ENCODE data around the gene PDZRN4.
"Not testable (repeated sequence)": the region's sequence is repeated elsewhere in the genome, so short reads cannot be mapped to it uniquely, and the experiment has no call there.

The PDZRN4 gene

DNA sequence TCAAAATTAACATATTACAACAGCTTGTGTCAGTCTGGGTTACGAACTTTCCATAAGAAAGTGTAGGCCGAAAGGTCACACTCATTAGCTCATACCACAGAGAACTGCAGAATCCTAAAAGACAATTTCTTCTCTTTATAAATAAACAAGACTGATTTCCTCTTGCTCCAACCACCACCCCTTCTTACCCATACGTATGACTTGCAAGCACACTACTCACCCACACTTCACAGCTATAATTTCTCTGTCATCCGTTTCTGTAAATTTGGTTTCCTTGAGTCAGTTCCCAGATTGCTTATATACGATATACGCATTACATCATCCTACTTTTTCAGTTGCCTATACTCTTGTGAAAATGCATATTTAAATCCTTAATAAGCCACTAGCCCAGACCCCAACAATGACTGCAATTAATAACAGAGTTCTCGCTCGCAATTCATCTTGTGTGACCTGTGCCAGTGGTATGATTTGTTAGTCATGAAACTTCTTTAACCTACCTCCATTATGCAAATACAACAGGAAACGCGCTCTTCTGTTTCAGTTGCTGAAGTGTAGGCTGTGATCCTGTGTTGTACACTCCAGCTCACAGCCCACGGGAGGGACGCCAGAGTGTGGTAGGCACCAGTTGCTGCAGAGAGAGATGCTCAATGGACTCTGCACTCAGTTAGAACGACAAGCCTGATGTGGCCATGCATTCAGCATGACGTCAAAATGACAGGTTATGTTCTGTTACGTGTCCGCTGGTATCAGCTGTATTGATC is 417.6 kb downstream of the PDZRN4 start:
- Histone ChIP-seq H3K4me2 (ENCODE audit: low read length) (peak overlapping the region; percentile 31), H2AFZ (ENCODE audit: low read depth, low read length) (no peak overlapping the region), H3K27ac (ENCODE audit: low read length) (no peak overlapping the region), H3K4me1 (ENCODE audit: low read length) (peaks cover 5% of the 10 kb centered on the region), H3K79me2 (ENCODE audit: low read length) (no peaks in the 10 kb centered on the region), H4K20me1 (ENCODE audit: insufficient read depth, low read length) (no peaks in the 10 kb centered on the region), H3K4me3 (ENCODE audit: low read length) (no peak overlapping the region), H3K9me3 (ENCODE audit: insufficient read depth, low read length) (0 out of 2 replicates have a peak, but pooled peaks cover 1% of the 10 kb centered on the region), H3K27me3 (ENCODE audit: low read depth, low read length) (no peaks in the 10 kb centered on the region), H3K36me3 (replicated peaks; ENCODE audit: low read depth, low read length) (no peaks in the 10 kb centered on the region), H3K9ac (ENCODE audit: low read length) (no peak overlapping the region)
- TF ChIP-seq EZH2phosphoT487 (IDR thresholded peaks at IDR 0.05; ENCODE audit: low read depth) (no peak), CTCF (IDR thresholded peaks at IDR 0.05; ENCODE audit: low read depth, low read length) (no peak)

DNA sequence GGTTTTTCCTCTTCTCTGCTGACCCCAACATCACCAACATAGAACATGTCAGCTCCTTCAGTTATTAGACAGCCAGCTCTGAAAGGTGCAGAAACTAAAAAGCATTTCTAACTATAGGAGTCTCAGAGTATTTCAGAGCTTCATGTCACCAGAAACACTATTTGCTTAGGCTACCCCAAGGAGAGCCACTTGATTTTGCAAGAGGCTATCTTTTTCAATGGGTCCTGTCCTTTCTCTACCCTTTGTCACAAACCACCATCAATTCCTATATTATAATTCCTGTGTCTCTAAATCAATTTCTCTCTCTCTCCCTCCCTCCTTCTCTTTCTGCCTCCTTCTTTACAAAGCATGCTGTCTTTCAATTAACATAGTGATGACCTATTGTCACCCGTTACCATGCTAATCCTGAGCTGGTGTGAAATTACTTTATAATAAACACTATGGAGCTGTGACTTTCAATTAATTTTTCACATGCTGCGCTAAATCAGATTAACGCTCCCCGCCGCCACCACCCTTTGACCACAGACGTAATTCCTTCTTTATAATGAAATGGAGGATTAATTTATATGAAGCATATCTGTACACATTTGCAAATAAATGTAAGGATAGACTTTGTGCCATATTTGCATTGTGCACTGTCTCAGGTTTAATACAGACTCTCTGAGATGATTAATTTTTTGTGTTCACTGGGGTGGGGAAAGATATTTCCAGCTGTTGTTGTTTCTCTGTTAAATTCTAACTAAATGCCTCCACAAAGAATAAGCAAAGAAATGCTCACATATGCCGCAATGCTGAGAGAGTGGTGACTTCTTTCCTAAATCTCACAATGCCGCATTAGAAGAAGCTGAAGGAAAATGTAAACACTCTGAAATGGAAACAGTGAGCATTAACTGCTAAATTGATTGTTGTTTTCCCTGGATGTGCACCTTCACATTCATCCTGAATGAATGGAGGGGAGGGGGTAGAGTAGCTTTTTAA is 418.6 kb downstream of the PDZRN4 start:
- Histone ChIP-seq H2AFZ (ENCODE audit: low read depth, low read length) (no peak overlapping the region), H3K4me2 (ENCODE audit: low read length) (no peak overlapping the region), H3K9me3 (ENCODE audit: insufficient read depth, low read length) (0 out of 2 replicates have a peak, but pooled peaks cover 9% of the 10 kb centered on the region), H4K20me1 (ENCODE audit: insufficient read depth, low read length) (no peaks in the 10 kb centered on the region), H3K27ac (ENCODE audit: low read length) (no peak overlapping the region), H3K4me1 (ENCODE audit: low read length) (peaks cover 5% of the 10 kb centered on the region), H3K4me3 (ENCODE audit: low read length) (no peak overlapping the region), H3K79me2 (ENCODE audit: low read length) (no peaks in the 10 kb centered on the region), H3K36me3 (replicated peaks; ENCODE audit: low read depth, low read length) (no peaks in the 10 kb centered on the region), H3K27me3 (ENCODE audit: low read depth, low read length) (no peaks in the 10 kb centered on the region), H3K9ac (ENCODE audit: low read length) (no peak overlapping the region)
- TF ChIP-seq EZH2phosphoT487 (IDR thresholded peaks at IDR 0.05; ENCODE audit: low read depth) (no peak), CTCF (IDR thresholded peaks at IDR 0.05; ENCODE audit: low read depth, low read length) (no peak)

DNA sequence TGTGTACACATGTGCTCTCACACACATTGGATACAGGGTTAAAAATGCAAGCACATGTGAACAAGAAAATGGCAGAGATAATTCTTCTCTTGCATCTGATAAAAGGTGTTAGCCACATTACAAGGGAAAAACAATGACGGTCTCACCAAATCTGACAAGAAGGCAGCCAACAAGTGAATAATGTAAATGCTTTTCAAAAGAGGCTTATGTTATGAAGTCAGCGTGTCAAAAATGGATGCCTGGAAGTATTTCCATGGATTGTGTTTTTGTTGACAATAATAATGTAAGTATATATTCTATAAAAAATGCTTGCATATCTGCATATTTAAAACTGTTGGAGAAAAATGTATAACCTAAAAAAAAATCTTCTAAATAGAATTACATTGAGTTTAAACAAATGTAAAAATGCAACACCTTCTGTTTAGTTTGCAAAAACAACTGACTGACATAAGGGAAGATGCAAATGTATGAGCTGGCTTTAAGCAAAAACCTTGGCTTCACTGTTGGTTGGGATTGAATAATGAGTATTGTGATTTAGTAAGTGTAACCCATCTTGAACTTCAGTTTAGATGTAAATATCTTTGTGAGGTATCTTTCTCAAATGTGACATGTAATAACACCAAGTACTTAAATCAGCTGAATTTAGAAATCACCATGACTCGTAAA is 424.9 kb downstream of the PDZRN4 start:
- Histone ChIP-seq H3K9ac (ENCODE audit: low read length) (no peak overlapping the region), H3K4me3 (ENCODE audit: low read length) (no peak overlapping the region)
- TF ChIP-seq EZH2phosphoT487 (IDR thresholded peaks at IDR 0.05; ENCODE audit: low read depth) (no peak), CTCF (IDR thresholded peaks at IDR 0.05; ENCODE audit: low read depth, low read length) (no peak)

DNA sequence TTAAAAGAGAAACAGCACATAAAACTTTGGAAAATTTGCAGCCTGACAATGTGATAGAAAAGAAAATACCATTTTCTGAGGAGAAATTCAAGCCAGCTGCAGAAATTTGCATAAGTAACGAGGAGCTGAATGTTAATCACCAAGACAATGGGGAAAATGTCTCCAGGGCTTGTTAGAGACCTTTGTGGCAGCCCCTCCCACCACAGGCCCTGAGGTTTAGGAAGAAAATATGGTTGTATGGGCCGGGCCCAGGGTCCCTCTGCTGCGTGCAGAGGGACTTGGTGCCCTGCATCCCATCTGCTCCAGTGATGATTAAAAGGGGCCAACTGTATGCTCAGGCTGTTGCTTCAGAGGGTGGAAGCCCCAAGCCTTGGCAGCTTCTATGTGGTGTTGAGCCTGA is 427.1 kb downstream of the PDZRN4 start:
- H3K9ac ChIP-seq (ENCODE audit: low read length); H3K4me1 ChIP-seq (ENCODE audit: low read length); H3K27me3 ChIP-seq (ENCODE audit: low read depth, low read length); H4K20me1 ChIP-seq (ENCODE audit: insufficient read depth, low read length); H3K27ac ChIP-seq (ENCODE audit: low read length); H3K36me3 ChIP-seq (replicated peaks; ENCODE audit: low read depth, low read length); H3K79me2 ChIP-seq (ENCODE audit: low read length); H3K4me3 ChIP-seq (ENCODE audit: low read length); H3K9me3 ChIP-seq (ENCODE audit: insufficient read depth, low read length); H3K4me2 ChIP-seq (ENCODE audit: low read length); H2AFZ ChIP-seq (ENCODE audit: low read depth, low read length): not testable (repeated sequence)

More for the DNA sequence above, 424.9 kb downstream of the PDZRN4 start:
- H3K27me3 ChIP-seq (ENCODE audit: low read depth, low read length) = no peaks in the 10 kb centered on the region
- H4K20me1 ChIP-seq (ENCODE audit: insufficient read depth, low read length) = no peaks in the 10 kb centered on the region
- H3K4me2 ChIP-seq (ENCODE audit: low read length) = no peak overlapping the region
- H2AFZ ChIP-seq (ENCODE audit: low read depth, low read length) = no peak overlapping the region
- no peak overlapping the region for H3K27ac ChIP-seq (ENCODE audit: low read length)
- H3K36me3 ChIP-seq (replicated peaks; ENCODE audit: low read depth, low read length) = no peaks in the 10 kb centered on the region
- H3K9me3 ChIP-seq (ENCODE audit: insufficient read depth, low read length) = 0 out of 2 replicates have a peak, but pooled peaks cover 9% of the 10 kb centered on the region
- no peaks in the 10 kb centered on the region for H3K79me2 ChIP-seq (ENCODE audit: low read length)
- H3K4me1 ChIP-seq (ENCODE audit: low read length) = no peaks in the 10 kb centered on the region

Measured in OCI-LY3 (cell line).